Measurements from ENCODE around the gene ACSF2.

Gene ACSF2

GRCh38 chr17:50440838-50441829 lies 15.1 kb downstream of the ACSF2 start:
- no peak for DNase-seq

DNA sequence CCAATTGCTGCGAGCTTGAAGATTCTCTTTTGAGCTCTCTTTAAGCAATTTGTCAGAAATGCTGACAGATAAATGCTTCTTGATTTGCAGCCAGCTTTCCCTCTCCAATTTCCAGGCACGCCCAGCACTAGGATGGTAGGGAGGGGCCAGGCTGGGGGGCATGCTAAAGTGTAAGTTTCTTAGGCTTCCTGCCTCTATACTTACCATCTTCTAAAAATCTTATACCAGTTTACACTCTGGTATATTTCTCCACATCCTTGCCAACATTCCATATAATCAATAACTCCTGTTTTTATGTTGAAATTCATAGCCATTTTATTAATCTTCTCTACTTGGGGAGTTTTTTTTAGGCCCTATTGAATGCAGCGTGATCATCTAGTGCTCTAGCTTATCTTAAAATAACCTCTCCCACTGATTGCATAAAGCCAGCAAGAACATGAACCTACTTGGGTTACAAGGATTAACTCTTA lies 17.5 kb downstream of the ACSF2 start:
- no peak for DNase-seq

GRCh38 chr17:50444841-50445715 lies 19.1 kb downstream of the ACSF2 start:
- no peak for DNase-seq

DNA sequence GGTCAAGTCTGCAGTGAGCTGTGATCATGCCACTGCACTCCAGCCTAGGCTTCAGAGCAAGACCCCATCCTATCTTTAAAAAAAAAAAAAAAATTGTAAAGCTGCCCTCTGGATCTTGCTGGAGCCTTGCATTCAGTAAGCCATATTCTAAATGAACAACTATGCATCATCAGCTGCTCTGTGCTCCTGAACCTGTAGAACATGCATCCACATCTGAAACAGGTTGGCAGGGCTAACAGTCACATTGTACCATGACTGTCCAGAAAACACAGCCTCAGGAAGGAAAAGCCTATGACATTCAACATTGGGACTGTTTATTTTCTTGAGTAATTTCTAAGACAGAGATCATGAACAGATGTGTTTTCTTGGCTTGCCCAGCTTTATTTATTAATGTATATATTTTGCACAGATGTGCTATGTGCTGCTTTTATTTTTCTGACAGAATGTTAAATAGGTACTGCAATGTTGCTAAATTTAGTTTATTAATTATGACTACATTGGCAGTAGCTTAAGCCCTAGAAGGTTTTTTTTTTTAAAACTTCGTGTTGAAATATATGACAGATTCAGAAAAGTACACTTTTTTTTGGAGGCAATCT lies 19.8 kb downstream of the ACSF2 start:
- DNase-seq: no peak

DNA sequence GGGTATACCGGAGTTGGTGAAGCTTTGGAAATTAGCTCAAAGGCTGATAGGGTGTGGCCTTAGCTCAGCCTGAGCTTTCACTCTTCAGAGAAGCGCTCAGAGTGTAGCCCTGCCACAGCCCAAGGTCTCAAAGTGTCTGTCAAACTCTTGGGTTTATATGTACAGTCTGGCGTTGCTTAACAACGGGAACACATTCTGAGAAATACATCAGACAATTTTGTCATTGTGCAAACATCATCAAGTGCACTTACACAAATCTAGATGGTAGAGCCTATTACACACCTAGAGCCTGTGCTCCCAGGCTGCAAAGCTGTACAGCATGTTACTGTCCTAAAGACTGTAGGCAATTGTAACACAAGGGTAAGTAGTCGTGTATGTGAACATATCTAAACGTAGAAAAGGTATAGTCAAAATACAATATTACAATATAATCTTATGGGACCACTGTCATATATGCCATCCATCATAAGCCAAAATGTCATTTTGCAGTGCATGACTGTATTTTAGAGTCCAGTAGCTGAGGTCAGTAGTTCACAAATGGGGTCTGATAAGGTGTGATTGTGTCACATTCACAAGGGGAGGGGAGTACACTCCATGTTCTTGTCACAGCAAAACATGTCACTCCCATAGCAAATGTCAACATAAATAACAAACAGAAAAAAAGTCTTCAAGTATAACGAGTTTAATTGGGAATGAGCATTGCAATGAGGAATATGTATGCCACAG lies 22.0 kb downstream of the ACSF2 start:
- no peak for DNase-seq

DNA sequence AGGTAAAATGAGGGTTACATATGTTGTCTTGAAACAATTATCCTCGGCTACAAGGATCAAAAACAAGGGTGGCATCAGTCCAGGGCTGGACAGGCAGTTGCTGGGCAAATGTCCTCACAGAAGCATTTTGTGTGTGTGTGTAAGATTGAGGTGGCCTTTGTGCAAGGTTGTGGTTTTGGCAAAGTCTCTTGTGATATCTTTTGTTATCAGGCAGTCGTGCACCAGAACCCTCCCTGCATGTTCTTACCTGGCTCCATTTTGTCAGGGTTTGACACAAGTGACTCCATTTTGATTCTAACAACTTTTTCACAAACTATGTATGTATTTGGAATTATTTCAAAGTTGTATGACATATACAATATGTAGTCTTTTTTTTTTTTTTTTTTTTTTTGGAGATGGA lies 22.6 kb downstream of the ACSF2 start:
- no peak for DNase-seq

- DNase-seq: no peak
These were observed 26.1 kb downstream of the ACSF2 start for GRCh38 chr17:50451943-50452629.

DNA sequence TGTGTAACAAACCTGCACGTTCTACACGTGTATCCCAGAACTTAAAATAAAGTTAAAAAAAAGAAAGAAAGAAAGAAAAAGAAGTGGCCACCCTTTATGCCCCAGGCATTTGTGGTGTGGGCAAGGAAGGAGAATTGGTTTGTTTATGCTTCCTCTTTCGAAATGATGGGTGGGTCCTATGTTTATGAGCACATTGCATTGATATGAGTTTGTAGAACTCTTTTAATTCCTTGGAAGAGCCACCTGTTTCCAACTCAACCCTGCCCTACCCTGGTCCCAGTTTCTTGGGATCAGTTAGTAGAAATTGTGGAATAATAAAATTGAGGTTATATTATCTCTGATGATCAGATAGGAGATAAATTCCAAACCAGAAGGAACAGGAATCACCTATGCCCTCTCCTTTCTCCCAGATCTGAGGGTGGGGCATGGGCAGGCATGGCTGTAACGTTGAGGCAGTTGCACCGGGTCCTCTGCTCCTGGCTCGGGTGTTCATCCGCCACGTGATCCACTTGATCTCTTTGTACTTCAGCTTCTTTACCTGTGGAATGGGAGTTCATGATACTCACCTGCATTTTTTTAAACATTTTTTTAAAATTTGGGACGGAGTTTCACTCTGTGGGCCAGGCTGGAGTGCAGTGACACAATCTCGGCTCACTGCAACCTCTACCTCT lies 26.7 kb downstream of the ACSF2 start:
- DNase-seq: no peak

DNA sequence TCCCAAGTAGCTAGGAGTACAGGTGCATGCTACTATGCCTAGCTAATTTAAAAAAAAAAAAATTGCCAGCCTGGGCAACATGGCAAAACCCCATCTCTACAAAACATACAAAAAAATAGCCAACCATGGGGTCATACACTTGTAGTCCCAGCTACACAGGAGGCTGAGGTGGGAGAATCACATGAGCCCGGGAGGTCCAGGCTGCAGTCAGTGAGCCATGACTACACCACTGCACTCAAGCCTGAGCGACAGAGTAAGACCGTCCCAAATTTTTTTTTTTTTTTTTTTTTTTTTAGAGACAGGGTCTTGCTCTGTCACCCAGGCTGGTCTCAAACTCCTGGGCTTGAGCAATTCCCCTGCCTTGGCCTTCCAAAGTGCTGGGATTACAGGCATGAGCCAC lies 27.9 kb downstream of the ACSF2 start:
- no peak for DNase-seq

DNA sequence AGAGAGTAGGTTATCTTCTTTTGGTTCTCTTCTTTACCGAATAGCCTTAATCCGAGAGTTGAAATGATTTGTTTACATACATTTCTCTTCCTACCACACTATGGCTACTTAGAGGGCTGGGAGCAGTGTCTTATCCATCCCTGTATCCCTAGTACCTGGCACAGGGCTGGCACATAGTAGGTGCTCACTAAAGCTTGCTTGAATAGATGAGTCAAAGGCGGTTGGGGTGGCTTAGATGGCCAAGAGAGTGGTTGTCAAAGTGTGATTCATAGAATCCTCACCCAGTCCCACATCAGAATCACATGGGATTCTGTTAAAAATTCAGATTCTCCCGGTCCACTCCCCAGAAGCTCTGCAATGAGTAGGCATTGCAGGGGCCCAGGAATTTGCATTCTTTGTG lies 31.6 kb downstream of the ACSF2 start:
- DNase-seq: no peak

DNA sequence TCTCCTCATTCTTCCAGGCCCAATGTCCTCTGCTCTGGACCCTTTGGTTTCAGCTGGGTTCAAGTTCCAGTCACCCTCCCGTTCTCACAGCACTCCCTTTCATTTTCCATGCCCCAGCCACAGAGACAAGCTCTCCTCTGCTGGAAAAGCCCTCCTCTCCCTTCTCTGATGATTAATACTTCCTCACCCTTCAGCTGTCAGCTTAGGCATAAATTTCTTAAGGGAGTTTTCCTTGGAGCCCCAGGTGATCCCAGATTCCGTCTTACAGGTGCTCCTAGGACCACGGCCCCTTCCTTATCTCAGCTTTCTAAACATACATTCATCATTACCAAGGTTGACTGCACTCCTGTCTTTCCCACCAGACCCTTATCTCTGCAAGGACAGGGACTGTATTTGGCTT lies 32.3 kb downstream of the ACSF2 start:
- no peak for DNase-seq

GRCh38 chr17:50458701-50459676 lies 33.0 kb downstream of the ACSF2 start:
- no peak for DNase-seq

- no peak for DNase-seq
These were observed 33.7 kb downstream of the ACSF2 start for GRCh38 chr17:50459756-50460155.

DNA sequence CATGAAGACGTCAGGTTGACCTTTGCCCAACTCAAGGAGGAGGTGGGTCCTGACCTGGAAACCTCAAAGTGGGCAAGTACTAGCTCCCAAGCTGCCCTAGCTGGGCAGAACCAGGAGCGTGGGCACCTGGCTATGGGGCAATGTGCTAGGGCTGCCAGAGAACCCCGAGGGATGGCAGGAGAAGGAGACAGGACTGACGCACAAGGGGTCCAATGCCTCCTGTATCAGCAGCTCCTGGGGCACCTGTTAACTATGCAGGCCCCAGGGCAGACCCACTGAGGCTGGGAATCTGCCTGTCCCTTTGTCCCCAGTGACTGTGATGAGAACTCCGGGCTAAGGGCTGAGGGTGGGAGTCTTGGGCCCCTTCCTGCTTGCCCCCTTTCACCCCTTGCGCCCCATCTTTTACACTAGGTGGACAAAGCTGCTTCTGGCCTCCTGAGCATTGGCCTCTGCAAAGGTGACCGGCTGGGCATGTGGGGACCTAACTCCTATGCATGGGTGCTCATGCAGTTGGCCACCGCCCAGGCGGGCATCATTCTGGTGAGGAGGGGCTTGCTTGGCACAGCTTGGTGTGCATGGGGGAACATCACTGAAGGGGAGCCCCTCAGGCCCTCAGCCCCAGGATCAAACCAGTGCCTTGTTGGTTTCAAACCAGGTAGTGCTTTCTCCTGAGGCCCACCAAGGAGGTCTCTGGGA lies 35.0 kb downstream of the ACSF2 start:
- no peak for DNase-seq

- no peak for DNase-seq
These were observed 35.6 kb downstream of the ACSF2 start for GRCh38 chr17:50461550-50462132.

DNA sequence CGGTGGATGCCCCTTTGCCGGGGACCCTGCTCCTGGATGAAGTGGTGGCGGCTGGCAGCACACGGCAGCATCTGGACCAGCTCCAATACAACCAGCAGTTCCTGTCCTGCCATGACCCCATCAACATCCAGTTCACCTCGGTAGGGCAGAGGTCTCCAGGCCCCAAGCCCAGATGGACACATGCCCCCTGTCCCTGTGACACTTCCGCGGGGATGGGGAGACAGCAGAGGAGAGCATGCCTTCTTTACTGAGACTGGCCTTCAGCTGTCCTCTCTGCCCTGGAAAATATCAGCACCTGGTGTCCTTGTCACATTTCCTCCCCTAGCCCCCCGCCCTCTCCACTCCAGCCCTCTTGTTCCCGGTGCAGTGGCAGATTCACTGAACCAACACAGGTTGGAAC lies 36.4 kb downstream of the ACSF2 start:
- DNase-seq: no peak

DNA sequence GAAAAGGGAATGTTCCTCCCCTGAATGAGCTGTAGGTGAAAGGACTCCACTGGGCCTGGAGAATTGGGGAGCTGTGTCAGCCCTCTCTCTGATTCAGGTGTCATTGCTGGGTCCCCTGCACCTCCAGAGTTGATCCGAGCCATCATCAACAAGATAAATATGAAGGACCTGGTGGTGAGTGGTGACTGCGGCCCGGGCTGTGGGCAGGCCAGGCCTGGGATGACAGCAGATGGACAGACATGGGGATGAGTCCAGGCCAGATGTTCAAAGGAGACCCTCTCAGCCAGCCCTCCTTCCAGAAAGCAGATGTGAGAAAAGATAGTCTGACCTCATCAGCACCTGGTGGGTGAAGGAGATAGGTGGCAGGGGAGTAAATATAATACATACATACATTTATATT lies 38.1 kb downstream of the ACSF2 start:
- DNase-seq: no peak

GRCh38 chr17:50464736-50465135 lies 38.7 kb downstream of the ACSF2 start:
- DNase-seq: no peak

GRCh38 chr17:50465171-50465570 lies 39.2 kb downstream of the ACSF2 start:
- no peak for DNase-seq
